Stimulated activated CD8-positive, alpha-beta memory T cell treated with anti-CD3 and anti-CD28 coated beads, Interleukin-12 subunit alpha, Interleukin-12 subunit beta, amount 100 ng/mL, for 24 hours (primary cell): Measurements from ENCODE around the gene PPP1R15B.

Experiments
- DNase-seq: peaks from one replicate; pipeline ENCODE4 v3.0.0-alpha.2; 2020; ENCODE audit errors: extremely low read depth

Gene PPP1R15B

DNA sequence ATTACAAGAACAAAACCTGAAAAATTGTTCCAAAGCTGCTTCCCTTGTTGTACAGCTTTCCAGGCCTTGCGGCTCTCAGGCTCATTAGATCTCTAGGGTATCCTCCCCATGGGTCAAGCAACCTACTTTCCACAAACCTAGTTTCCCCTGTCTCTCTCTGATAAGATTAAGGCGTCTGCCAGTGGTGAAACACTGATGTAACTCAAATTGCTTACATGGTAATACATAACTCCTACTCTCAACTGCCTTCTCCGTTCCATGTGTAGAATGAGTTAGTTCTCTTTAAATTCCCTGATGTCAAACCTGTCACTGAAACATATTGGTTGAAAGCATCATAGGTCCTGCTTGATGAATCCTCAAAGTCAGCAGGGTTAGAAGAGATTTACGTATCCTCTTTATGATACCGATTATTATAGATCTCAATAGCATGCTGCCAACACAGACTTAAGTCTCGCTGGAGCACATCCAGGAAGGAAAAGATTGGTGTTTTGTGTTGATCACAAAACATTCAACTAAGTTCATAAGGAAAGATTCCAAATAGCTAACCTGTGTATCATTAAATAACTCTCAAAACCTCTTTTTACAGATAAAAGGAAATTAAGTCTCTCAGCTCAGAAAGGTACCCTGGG, 10.6 kb downstream of the PPP1R15B start:
- DNase-seq, result no peak

DNA sequence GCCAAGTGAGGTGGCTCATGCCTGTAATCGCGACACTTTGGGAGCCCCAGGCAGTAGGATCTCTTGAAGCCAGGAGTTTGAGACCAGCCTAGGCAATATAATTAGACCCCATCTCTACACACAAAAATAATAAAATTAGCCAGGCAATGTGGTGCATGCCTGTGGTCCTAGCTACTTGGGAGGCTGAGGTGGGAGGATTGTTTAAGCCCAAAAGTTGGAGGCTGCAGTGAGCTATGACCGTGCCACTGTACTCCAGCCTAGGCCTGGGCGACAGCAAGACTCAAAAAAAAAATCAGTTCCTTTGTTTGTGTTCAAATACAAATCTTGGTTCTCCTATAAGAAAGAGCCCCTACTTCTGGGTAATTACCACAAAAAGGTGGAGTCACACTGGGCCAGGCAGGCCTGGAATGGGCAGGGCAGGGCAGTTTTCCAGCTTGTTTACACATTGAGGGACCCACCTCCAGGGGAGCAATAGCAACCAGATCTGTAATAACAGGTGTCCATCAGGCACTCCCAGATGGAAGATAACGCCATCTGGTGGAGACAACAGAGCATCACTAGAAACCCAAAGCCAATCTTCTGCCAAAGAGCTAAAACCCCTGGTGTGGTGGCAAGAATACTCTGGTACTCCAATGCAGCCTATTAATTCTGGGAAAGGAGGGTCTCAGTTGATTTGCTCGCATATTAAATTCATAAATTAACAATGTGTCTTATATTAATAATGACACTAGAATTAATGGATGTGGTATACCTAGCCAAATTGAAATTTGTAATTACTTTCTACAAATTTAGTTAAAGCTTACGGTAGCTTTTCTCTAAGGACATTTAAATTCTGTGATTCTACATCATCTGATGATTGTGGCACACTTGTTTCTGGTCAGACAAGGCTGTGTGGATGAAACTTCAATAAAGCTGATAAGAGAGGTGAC, 13.2 kb downstream of the PPP1R15B start:
- no peak for DNase-seq

DNA sequence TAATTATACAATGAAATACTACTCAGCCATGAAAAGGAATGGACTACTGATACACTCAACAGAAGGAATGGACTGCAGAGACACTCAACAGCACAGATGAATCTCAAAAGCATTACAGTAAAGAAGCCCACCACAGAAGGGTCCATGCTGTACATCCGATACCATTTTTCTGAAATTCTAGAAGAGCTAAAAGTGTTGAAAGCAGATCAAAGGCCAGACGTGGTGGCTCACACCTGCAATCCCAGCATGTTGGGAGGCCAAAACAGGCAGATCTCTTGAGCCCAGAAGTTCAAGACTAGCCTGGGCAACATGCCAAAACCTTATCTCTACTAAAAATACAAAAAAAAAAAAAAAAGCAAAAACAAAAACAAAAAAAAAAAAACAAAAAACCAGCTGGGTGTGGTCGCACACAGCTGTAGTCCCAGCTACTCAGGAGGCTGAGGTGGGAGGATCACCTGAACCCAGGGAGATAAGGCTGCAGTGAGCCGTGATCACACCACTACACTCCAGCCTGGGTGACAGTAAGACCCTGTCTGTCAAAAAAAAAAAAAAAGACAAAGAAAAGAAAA, 15.5 kb downstream of the PPP1R15B start:
- DNase-seq, result no peak

DNA sequence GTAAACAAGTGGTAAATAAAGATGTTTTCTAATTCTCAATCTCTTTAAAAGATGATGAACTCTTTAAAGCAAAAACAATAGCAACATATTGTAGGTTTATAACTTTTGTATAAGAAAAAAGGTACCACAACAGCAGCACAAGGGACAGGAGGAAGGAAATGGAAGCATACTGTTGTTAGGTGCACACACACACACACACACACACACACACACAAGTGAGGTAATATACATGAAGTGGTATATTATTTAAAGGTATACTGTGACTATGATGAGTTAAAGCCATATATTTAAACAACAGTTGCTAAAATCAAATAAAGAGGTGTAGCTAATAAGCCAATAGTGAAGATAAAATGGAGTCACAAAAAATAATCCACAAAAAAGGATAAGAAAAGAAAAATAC, 20.0 kb downstream of the PPP1R15B start:
- no peak for DNase-seq

DNA sequence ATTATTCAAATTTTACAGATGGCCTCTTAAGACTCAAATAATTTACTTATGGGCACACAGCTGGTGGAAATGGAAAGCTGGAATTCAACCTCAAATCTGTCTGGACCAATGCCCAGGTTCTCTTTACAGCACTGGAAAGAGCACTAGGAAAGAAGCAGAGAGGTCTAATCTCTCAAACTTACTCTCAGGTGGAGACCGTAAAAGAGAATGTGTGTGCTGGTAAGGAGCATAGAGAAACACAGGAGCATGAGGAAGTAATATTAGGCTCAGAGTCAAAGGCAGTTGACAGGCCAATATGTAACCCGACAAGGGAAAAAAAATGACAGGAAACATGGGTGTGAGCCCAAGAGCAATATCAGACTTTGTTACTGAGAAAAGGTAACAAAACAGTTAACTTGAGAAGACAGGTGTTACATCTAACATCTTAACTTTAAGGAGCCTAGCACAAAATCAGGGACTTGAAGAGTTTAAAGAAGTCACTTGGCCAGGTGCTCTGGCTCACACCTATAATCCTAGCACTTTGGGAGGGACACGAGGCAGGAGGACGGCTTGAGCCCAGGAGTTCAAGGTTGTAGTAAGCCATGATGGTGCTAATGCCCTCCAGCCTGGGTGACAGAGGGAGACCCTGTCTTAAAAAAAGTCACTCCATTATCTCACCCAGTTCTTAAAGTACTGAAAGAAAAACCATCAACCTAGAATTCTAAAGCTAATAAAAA, 20.7 kb downstream of the PPP1R15B start:
- DNase-seq, result no peak

DNA sequence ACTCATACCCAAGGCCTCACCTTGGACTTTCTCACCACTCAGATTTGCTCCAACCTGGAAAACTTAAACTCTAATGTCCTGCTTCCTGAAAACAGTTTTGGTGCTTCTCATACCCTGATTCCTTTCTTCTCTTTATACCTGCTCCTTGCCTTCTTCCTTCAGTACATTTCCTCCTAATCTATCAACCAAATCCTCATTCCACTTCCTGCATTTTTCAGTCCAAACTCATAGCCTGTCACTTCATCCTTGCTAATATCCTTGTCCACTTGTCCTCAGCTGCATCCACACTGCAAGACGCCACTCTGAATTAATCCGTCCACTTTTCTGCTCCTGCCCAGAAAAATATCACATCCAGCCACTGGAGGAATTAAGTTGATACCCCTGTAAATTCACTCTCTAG, 25.9 kb downstream of the PPP1R15B start:
- DNase-seq, result no peak

DNA sequence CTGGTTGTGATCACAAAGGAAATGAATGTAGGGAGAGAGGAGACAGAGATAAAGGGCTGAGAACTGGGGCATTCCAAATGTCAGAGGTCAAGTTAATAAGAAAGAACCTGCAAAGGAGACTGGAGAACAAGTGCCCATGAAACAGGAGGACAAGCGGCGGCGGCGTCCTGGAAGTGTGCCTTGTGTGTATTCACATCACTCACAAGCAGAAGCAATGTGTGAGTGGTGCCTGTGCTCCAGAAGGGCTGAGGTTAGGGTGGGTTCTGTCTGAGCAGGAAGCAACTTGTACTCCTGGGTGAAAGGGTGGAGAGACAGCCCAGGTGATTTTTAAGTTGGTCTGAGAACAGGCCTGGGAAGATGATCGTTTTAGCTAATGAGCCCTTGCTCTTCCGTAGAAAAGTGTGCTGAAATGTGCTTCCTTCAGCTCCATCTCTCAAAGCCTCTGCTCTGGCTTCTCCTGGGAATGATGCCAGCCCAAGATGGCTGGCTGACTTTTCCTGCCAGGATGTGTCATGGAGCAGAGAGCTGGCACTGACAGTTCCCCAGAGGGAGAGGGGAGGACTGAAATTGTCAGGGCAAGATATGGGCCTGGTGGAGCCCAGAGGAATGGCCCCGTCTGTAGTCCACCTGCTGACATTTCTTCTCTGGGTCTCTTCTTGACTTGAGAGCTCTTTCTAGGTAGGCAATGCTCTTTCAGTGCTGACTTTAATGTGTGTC, 26.8 kb downstream of the PPP1R15B start:
- no peak for DNase-seq

DNA sequence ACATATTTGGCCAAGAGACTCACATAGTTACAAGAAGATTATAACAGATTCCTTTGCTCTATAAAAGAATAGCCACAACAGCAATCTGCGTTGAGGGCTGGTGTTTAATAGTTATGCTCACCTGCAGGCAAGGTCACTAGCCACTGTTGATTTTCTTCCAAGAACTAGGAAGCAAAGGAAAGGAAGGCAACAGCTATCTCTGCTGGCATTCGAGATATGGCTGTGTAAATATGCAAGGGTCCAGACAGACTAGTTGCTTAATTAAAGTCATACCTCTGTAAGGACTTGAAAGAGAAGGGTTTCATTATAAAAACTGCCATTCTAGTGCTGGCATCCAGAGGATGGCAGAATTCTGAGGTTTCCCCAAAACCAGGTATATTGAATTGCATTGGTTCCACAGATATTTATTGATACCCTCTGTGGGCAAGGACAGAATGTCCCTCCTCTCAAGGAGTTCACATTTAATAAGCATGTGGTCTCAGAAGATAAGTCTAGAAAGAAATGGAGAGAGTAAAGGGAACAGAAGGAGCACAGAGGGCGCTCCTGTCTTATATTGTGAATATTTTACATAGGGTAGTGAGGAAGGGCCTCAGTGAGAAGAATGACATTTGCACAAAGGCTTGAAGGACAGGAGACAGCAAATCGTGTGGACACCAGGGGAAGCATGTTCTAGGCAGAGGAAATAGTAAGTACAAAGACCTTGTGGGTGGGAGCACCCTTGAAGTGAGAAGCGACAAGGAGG, 28.3 kb downstream of the PPP1R15B start:
- DNase-seq, result no peak

DNA sequence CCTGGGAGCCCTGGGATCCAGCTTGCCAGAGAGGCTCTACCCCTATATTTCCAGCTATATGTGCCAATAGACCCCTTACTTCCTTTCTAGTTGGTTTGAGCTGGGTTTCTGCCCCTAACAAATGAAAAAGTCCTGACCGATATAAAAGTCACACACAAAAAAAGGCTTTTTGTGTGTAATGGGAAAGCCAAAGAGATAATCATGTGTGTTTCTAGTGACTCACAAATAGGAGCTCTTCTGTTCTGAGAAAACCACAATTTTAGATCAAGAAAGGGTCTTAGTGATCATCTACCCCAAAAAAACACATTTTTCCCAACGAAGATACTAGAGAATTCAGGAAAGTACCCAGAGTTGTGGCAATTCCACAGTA, 28.9 kb downstream of the PPP1R15B start:
- no peak for DNase-seq

DNA sequence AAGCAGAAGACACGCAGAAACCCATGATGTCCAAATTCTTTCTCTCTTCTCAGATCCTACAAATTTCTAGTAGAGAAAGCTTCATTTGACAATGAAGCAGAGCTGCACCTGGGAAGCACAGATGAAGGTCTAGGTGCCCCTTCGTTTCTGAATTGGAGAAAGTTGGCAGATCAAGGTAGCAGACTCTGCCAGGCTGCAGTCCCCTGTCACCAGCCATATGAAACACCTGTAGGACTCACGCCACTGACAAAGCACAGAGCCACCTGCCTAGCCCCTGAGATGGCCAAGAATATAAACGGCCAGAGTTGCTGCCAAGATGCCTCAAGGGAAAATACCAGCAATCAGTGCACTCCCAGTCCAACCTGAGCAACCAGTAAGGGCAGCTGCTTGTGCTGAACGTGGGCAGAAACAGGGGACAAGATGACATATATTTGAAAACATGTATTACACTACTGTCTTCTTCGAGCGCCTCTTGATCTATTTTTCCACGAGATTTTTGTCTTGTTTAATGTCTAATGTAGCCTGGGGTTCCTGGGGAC, 31.3 kb downstream of the PPP1R15B start:
- DNase-seq, result no peak

DNA sequence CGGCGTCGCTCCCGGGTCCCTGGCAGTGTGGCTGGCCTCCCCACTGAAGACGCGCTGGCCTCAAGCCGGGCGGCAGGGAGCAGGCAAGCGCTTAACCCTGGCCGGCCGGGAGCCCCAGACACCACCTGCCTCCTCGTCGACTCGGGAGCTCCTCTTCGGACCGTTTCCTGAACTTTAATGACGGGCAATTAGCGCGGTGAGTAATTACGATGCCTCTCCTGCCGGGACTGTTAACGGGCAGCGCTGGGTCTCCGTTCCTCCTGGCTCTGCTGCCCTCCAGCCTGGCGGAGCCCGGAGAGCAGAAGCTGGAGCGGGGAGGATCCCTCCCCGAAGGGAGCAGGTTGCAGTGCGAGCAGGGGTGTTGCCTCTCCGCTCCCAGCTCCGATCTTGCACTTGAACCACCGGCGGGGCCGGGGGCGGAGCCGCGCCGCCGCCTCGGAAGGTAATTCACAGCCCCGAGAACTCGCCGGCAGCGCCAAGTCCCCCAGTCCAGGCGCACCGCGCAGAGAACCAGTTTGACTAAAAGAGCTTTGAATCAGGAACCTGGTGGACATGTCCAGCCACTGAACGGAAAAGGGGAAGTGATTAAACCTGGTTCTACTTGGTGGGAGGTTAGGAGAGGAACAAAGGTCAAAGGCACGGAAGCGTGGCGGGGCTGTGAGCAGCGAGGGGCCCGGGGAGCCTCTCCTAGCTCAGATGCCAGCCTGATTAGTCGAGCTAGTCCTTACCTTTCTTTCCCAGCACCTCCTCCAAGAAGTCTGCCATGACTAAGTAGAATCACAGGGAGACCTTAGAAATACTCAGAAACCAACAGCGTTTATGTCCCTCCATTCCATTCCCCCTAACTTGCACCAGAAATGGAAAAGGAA, 33.6 kb downstream of the PPP1R15B start:
- no peak for DNase-seq

DNA sequence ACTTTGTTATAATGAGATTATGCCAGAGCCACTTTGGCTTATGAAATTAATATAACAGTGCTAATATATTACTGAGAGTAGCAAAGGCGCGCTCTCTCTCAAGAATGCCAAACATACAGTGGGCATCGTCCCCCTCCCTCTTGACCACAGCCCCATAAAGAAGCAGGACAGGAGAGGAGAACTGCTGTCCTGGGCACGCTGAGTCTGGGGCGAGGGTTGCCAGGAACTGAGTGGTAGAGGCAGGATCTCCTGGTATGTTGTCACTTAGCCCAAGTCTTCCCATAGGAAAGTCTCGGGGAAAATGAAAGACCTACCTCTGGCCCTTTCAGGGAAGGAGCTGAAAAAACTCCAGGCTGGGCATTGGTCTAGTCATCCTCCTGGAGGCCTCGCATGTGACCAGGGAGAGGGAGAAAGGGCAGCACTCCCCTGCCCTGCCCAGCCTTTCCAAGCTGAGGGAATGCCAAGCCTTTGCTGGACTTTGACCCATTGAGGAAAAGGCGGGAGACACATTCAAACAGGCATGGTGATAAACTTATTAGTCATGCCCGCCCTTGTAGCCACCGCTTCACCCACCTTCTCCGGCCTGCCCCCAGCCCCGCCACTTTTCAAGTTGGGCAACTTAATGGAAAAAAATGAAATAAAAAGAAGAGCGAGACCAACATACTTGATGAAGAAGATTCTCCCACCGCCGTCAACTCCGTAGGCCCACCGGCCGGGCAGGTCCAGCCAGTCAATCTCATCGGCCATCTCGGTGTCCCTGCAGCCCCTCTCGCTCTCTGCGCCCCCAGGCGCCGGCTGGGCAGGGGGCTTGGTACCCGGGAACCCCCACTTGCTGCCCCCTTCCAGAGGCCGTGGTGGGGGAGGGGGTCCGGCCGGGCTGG, 34.5 kb downstream of the PPP1R15B start:
- DNase-seq, result no peak

DNA sequence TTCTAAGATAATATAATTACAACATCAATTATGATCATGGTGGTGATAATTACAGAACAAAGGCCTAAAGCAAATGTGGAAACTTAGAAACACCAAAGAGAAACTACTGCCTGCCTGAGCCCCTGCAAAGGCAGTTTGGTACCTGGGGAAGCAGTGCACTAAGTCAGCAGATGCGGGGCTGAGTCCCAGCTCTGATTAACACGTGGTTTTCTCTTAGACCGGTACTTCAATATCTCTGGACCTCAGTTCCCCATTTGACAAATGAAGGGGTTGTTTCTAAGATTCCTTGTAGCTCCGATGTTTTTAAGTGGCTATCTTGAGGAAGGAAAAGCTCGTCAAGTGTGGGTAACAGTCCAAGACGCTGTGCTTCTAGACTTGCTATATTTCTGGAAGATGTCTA, 35.2 kb downstream of the PPP1R15B start:
- no peak for DNase-seq

DNA sequence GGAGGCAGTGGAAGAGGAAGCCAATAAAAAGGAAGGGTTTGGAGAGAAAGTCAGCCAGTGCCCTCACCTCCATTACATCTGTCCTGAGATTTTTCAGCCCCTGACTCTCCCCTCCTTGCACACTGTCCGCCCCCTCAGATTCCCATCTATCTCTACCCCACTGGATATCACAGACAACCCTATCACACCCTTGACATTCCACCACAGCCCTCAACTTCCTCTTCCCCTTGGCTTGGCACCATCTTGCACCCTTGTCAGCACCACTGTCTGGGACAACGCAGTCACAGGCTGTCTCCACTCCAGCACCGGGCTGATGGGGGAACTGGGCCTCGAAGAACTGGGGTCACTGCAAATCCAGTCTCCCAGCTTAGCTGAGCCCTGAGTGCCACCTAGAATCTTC, 37.7 kb downstream of the PPP1R15B start:
- DNase-seq, result no peak

DNA sequence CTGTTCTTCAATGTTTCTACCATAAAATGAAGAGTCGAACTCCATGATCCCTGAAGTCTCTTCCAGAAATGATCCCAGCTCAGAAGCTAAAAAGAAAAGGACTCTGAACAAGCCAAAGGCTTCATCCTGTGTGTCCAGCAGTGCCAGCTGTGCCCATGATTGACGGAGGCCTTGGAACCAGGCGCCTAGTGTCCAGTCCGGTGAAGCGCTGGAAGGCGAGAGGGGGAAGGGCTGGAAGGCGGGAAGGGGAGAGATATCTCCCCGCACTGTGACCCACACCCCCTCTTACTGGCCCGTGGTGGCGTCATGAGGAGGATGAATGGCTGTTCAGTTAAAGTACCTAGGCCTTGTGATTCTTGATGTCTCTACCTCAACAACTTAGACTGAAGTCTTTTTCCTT, 41.4 kb downstream of the PPP1R15B start:
- DNase-seq, result no peak

DNA sequence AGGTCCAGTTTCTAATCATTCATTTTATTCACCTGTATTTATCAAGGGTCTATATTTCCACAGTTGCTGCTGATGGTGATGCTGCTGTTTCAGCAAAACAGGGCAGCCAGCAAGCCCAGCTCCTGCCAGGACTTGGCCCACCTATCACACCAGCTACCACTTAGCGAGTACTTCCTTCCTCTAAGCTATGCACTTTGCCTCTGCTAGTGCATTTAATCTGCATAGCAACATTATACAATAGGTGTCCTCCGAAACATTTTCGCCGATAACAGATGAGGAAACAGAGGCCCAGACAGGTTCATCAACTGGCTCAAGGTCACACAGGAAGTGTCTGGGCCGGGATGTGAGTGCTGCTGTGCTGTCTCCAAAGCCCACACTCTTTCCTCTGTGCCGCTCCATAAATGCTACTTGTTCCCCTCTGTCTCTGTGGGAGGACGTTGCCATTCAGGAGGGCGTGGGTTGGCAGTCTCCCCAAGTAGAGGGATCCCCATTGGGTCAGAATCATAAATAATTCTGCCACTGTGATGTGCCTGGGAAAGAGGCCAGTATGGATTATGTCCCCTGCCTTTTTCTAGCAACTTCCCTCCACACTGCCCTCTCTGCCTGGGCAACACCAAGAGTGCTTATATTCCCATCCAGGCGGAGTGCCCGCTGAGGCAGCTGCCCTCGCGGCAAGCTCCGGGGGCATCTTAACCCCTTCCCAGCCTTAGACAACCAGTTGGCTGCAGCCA, 42.5 kb downstream of the PPP1R15B start:
- no peak for DNase-seq

DNA sequence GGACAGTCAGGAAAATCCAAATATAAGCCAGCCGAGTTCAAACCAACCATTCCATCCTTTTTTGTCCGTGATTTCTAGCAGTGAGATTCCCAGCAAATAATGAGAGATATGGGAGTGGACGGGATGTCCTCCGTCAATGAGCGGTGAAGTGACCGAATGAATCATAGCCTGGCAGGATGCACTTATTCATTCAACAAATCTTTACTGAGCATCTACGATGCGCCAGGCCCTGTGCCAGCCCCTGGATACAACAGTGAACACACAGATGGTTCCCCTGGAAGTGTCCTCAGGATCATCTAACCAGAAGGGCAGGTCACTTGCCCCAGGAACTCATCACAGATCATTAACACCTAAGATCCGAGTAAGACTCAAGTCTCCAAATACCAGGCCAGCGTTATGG, 43.7 kb downstream of the PPP1R15B start:
- no peak for DNase-seq

DNA sequence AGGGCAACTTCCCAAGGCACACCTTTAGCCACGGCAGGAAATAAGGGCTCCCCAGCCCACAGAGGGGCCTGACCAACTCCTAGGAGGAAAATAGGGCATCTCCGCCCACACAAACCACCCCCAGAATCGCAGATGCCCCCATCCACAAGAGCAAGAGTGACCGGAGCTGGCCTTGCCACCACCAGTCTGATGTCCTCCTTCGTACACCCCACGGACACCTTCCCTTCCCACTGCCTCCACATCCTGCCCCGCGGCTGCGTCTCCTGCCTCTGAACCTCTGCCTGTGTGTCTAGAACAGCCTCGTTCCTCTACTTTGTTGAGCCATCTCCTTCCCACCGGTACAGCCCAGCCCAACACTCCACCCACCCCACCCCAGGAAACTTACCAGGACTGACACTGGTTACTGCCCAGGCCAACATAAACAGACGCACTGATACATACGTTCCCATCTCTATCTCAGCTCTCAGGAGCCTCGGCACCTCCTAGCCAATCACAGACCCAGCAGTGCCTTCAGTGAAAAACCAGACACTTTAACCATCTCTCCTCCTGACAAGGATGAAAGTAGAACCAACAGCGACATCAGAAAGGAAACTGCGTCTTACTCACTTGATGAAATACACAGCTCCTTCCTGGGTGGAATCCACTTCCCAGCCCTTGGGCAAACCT, 44.3 kb downstream of the PPP1R15B start:
- no peak for DNase-seq
